Measurements from ENCODE around the gene BRIP1. TPM values are rescaled to one million over a fixed set of nuclear protein-coding genes. Genes with fewer than 3 reads are reported as not detected.

BRIP1 gene
- total RNA-seq, 3 donors from 2014 or later: 0.89 to 7.4 (median 3.2) TPM

DNA sequence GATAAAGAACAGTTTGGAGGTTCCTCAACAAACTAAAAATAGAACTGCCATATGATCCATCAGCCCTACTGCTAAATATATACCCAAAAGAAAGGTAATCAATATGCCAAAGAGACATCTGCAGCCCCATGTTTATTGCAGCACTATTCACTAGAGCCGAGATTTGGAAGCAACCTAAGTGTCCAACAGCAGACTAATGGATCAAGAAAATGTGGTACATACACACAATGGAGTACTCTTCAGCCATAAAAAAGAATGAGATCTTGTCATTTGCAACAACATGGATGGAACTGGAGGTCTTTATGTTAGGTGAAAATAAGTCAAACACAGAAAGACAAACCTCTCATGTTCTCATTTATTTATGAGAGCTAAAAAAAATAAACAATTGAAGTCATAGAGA lies 223.5 kb downstream of the BRIP1 start:
- DNase-seq (no peak), ATAC-seq (no peak)
- TF ChIP-seq, protein P1, sequence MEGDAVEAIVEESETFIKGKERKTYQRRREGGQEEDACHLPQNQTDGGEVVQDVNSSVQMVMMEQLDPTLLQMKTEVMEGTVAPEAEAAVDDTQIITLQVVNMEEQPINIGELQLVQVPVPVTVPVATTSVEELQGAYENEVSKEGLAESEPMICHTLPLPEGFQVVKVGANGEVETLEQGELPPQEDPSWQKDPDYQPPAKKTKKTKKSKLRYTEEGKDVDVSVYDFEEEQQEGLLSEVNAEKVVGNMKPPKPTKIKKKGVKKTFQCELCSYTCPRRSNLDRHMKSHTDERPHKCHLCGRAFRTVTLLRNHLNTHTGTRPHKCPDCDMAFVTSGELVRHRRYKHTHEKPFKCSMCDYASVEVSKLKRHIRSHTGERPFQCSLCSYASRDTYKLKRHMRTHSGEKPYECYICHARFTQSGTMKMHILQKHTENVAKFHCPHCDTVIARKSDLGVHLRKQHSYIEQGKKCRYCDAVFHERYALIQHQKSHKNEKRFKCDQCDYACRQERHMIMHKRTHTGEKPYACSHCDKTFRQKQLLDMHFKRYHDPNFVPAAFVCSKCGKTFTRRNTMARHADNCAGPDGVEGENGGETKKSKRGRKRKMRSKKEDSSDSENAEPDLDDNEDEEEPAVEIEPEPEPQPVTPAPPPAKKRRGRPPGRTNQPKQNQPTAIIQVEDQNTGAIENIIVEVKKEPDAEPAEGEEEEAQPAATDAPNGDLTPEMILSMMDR (IDR thresholded peaks at IDR 0.05): no peak
- H3K9me3 ChIP-seq: no peaks in the 10 kb centered on the region
- intact Hi-C loops (cut with DNase I, micrococcal nuclease): loop anchor here in 1 of 2 donors (10.0 kb wide), 1 partner anchor 195 kb away; no protein-coding TSS in a partner anchor
- H3K36me3 ChIP-seq (ENCODE audit: low read depth): no peaks in the 10 kb centered on the region
- H3K4me3 ChIP-seq: no peak overlapping the region
- no peaks in the 10 kb centered on the region for H3K4me1 ChIP-seq (ENCODE audit: low read depth)

DNA sequence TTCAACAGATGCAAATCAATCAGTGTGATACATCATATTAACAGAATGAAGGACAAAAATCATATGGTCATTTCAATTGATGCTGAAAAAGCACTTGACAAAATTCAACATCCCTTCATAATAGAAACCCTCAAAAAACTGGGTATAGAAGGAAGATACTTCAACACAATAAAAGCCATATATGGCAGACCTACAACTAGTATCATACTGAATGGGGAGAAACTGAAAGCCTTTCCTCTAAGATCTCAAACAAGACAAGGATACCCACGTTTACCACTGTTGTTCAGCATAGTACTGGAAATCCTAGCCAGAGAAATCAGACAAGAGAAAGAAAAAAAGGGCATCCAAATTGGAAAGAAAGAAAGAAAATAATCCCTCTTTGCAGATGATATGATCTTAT lies 225.2 kb downstream of the BRIP1 start:
- DNase-seq: no peak
- intact Hi-C loops (cut with DNase I, micrococcal nuclease): loop anchor here in 1 of 2 donors (10.0 kb wide), 1 partner anchor 197 kb away; no protein-coding TSS in a partner anchor
- H3K4me3 ChIP-seq: no peak overlapping the region
- H3K9me3 ChIP-seq: no peaks in the 10 kb centered on the region
- TF ChIP-seq, protein P1 (IDR thresholded peaks at IDR 0.05): no peak
- no peaks in the 10 kb centered on the region for H3K36me3 ChIP-seq (ENCODE audit: low read depth)
- no peak for ATAC-seq
- no peaks in the 10 kb centered on the region for H3K4me1 ChIP-seq (ENCODE audit: low read depth)

DNA sequence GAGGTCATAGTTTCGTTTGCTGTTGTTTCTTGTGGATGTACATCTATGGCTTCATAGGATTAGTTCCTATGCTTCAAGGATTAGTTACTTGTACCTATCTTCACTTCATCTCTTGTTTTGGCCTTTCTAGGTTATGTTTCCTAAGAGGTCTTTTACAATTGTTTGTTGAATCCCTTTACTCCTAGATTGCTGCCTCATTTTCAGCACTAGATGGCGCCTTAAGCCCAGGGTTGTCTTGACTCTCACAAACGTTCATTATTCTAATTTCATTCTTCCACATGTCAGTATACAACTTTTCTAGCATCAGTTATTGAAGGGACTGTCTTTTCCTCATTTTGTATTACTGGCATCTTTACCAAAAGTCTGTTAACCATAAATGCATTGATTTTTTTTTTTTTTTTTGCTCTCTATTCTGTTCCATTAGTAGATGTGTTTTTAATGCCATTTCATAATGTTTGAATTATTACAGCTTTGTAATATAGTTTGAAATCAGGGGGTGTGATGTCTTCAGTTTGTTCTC lies 227.4 kb downstream of the BRIP1 start:
- no peaks in the 10 kb centered on the region for H3K9me3 ChIP-seq
- ATAC-seq: peak; percentile 48
- H3K36me3 ChIP-seq (ENCODE audit: low read depth): no peaks in the 10 kb centered on the region
- TF ChIP-seq, protein P1 (IDR thresholded peaks at IDR 0.05): no peak
- no peak overlapping the region for H3K4me3 ChIP-seq
- intact Hi-C loops (cut with DNase I, micrococcal nuclease): loop anchor here in 1 of 2 donors (10.0 kb wide), 1 partner anchor 199 kb away; no protein-coding TSS in a partner anchor
- peak in 2 of 3 donors; percentile 20 to 75 for DNase-seq
- H3K4me1 ChIP-seq (ENCODE audit: low read depth): no peaks in the 10 kb centered on the region

DNA sequence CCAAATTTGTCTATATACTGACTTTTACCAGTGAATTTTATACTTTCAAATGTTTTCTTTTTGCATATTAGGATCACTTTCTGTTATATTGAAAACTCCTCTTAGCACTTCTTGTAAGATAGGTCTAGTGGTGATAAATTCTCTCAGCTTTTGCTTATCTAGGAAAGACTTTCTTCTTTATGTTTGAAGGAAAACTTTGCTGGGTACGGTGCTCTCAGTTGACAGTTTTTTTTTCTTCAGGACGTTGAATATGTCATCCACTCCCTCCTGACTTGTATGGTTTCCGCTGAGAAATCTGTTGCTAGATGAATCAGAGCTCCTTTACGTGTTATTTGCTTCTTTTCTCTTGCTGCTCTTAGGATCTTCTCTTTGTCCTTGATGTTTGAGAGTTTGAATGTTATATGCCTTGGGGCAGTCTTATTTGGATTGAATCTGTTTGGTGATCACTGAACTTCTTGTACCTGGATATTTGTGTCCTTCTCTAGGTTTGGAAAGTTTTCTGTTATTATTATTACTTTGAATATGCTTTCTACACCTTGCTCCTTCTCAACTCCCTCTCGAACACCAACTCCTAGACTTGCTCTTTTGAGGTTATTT lies 228.3 kb downstream of the BRIP1 start:
- TF ChIP-seq, protein P1 (IDR thresholded peaks at IDR 0.05): no peak
- intact Hi-C loops (cut with DNase I, micrococcal nuclease): loop anchor here in 1 of 2 donors (10.0 kb wide), 1 partner anchor 200 kb away; no protein-coding TSS in a partner anchor

DNA sequence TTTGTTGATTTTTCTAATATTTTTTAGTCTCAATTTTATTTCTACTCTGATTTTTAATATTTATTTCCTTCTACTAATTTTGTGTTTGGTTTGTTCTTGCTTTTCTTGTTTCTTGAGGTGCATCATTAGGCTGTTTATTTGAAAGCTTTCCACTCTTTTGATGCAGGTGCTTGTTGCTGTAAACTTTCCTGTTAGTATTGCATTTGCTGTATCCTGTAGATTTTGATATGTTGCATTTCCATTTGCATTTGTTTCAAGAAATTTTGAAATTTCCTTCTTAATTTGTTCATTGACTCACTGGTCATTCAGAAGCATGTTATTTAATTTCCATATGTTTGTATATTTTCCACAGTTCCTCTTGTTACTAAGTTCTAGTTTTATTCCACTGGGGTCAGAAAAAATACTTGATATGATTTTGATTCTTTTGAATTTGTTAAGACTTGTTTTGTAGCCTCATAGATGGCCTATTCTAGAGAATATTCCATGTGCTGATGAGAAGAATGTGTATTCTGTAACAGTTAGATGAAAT lies 229.3 kb downstream of the BRIP1 start:
- TF ChIP-seq, protein P1 (IDR thresholded peaks at IDR 0.05): no peak
- no peaks in the 10 kb centered on the region for H3K36me3 ChIP-seq (ENCODE audit: low read depth)
- intact Hi-C loops (cut with DNase I, micrococcal nuclease): loop anchor here in 1 of 2 donors (10.0 kb wide), 1 partner anchor 201 kb away; no protein-coding TSS in a partner anchor
- ATAC-seq: no peak
- no peaks in the 10 kb centered on the region for H3K9me3 ChIP-seq
- no peaks in the 10 kb centered on the region for H3K4me1 ChIP-seq (ENCODE audit: low read depth)
- no peak for DNase-seq
- H3K4me3 ChIP-seq: no peak overlapping the region

More for the DNA sequence above, 228.3 kb downstream of the BRIP1 start:
- H3K4me3 ChIP-seq: no peak overlapping the region
- H3K4me1 ChIP-seq (ENCODE audit: low read depth): no peaks in the 10 kb centered on the region
- ATAC-seq (no peak), DNase-seq (no peak)
- no peaks in the 10 kb centered on the region for H3K36me3 ChIP-seq (ENCODE audit: low read depth)
- H3K9me3 ChIP-seq: no peaks in the 10 kb centered on the region

Data from mucosa of descending colon (tissue), 3 donors.